ENCODE data around the gene CLVS2. TPM values are rescaled to one million over a fixed set of nuclear protein-coding genes. Genes with fewer than 3 reads are reported as not detected.

The CLVS2 gene
- total and polyA plus RNA-seq, 2 of the 4 experiments (the other 2 are of a cell fraction): 0.02 TPM; not detected in 1

GRCh38 chr6:123017104-123017682, 21.2 kb downstream of the CLVS2 start:
- ChIA-PET POLR2A (ENCODE audit: unreplicated experiment) (no interaction called here), CTCF (no interaction called here)
- no peak overlapping the region for H3K4me2 ChIP-seq (ENCODE audit: low read depth, low read length)
- H2BK15ac ChIP-seq (ENCODE audit: low read depth, low read length): no peak overlapping the region
- H3K56ac ChIP-seq (ENCODE audit: extremely low read depth, insufficient read depth, low read length): no peak overlapping the region
- H4K5ac ChIP-seq (ENCODE audit: low read depth, low read length): no peak overlapping the region
- H2BK120ac ChIP-seq (ENCODE audit: low read depth, low read length): no peak overlapping the region
- H2AK5ac ChIP-seq (ENCODE audit: low read depth, low read length): no peak overlapping the region
- H3K27ac ChIP-seq (ENCODE audit: insufficient read depth, low read length): no peak overlapping the region
- H3K9me1 ChIP-seq (ENCODE audit: insufficient read depth, low read length): no peaks in the 10 kb centered on the region
- H2BK5ac ChIP-seq (ENCODE audit: low read depth, low read length, poor library complexity, severe bottlenecking): no peak overlapping the region
- H3K27me3 ChIP-seq (ENCODE audit: control insufficient read depth, insufficient read depth, low read length): no peaks in the 10 kb centered on the region
- WGBS, 2 experiments (ENCODE audit: extremely low coverage in 2 of 2, insufficient read length in 1 of 2): no CpG with 5 or more reads among the region's 5 CpGs
- intact Hi-C loops (cut with micrococcal nuclease): no loop called here
- in situ Hi-C loops (cut with MboI; ENCODE audit: low sequenced_read_pairs): no loop called here
- ATAC-seq (ENCODE audit: low read depth): no peak
- no peak overlapping the region for H3K23ac ChIP-seq (ENCODE audit: low read depth, low read length)
- H2BK20ac ChIP-seq (ENCODE audit: low read depth, low read length): no peak overlapping the region
- H4K8ac ChIP-seq (ENCODE audit: low read depth in 2 of 2, low read length in 2 of 2): no peak overlapping the region
- no peak overlapping the region for H3K18ac ChIP-seq (ENCODE audit: low read depth, low read length)
- no peaks in the 10 kb centered on the region for H3K79me1 ChIP-seq (ENCODE audit: low read depth in 1 of 2, low read length in 2 of 2)
- no peaks in the 10 kb centered on the region for H4K20me1 ChIP-seq (ENCODE audit: insufficient read depth, low read length)
- dilution Hi-C loops (cut with HindIII; ENCODE audit: low sequenced_read_pairs, unreplicated experiment): no loop called here
- H2AFZ ChIP-seq (replicated peaks; ENCODE audit: low read length, poor library complexity): no peak overlapping the region
- no peak overlapping the region for H3K9ac ChIP-seq (ENCODE audit: low read depth, low read length)
- H3K36me3 ChIP-seq (ENCODE audit: control insufficient read depth, insufficient read depth, low read length): no peaks in the 10 kb centered on the region
- DNase-seq: no peak
- no peak overlapping the region for H3K14ac ChIP-seq (replicated peaks; ENCODE audit: low read depth, low read length)
- no peak overlapping the region for H3K4ac ChIP-seq (ENCODE audit: low read depth, low read length)
- no peak overlapping the region for H3K4me3 ChIP-seq (ENCODE audit: insufficient read depth, low read depth, low read length)
- peaks cover 5% of the 10 kb centered on the region for H3K9me3 ChIP-seq (ENCODE audit: control insufficient read depth, insufficient read depth, low read length)
- no peaks in the 10 kb centered on the region for H3K4me1 ChIP-seq (ENCODE audit: control insufficient read depth, insufficient read depth, low read length)
- H2AK9ac ChIP-seq (replicated peaks; ENCODE audit: low read depth, low read length, poor library complexity): no peak overlapping the region
- no TSS peak for BruUV-seq (replicated peaks)
- H4K91ac ChIP-seq (ENCODE audit: insufficient read depth, low read depth, low read length): no peak overlapping the region
- no peak for TF ChIP-seq SMC3 (IDR thresholded peaks at IDR 0.05; ENCODE audit: low read depth, low read length)
- TF ChIP-seq RFX5 (IDR thresholded peaks at IDR 0.05; ENCODE audit: low read depth, low read length): no peak
- no peak for TF ChIP-seq BHLHE40 (IDR thresholded peaks at IDR 0.05; ENCODE audit: low read depth, low read length)
- no peak for TF ChIP-seq USF2 (IDR thresholded peaks at IDR 0.05; ENCODE audit: low read depth, low read length)
- TF ChIP-seq RAD21 (IDR thresholded peaks at IDR 0.05; ENCODE audit: low read length): no peak
- no peak for TF ChIP-seq POLR2A (IDR thresholded peaks at IDR 0.05; ENCODE audit: low read depth, low read length)
- no peak for TF ChIP-seq CEBPB (IDR thresholded peaks at IDR 0.05; ENCODE audit: low read depth, low read length)
- no peak for TF ChIP-seq MAZ (IDR thresholded peaks at IDR 0.05; ENCODE audit: borderline replicate concordance, low read depth, low read length)
- TF ChIP-seq MAFK (IDR thresholded peaks at IDR 0.05; ENCODE audit: low read depth, low read length): no peak
- no peak for TF ChIP-seq FOS (IDR thresholded peaks at IDR 0.05; ENCODE audit: low read depth, low read length)
- no peak for TF ChIP-seq MXI1 (IDR thresholded peaks at IDR 0.05; ENCODE audit: borderline replicate concordance, low read depth, low read length)
- TF ChIP-seq RCOR1 (IDR thresholded peaks at IDR 0.05; ENCODE audit: insufficient replicate concordance, low read length): no peak
- no peak for TF ChIP-seq NFE2L2 (IDR thresholded peaks at IDR 0.05; ENCODE audit: low read depth, low read length)
- TF ChIP-seq ELK1 (IDR thresholded peaks at IDR 0.05; ENCODE audit: borderline replicate concordance, low read depth, low read length): no peak
